ENCODE data around the gene PRIM2.
"Not testable (repeated sequence)": the region's sequence is repeated elsewhere in the genome, so short reads cannot be mapped to it uniquely, and the experiment has no call there.

Gene PRIM2

DNA sequence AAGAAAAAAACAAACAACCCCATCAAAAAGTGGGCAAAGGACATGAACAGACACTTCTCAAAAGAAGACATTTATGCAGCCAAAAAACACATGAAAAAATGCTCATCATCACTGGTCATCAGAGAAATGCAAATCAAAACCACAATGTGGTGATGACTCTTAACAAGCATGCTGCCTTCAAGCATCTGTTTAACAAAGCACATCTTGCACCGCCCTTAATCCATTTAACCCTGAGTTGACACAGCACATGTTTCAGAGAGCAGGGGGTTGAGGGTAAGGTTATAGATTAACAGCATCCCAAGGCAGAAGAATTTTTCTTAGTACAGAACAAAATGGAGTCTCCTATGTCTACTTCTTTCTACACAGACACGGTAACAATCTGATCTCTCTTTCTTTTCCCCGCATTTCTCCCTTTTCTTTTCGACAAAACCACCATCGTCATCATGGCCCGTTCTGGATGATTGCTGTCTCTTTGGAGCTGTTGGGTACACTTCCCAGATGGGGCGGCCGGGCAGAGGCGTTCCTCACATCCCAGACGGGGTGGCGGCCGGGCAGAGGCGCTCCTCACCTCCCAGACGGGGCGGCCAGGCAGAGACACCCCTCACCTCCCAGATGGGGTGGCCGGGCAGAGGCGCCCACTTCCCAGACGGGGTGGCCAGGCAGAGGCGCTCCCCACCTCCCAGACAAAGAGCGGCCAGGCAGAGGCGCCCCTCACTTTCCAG, 7.2 kb upstream of the PRIM2 start:
- not testable (repeated sequence) for DNase-seq

DNA sequence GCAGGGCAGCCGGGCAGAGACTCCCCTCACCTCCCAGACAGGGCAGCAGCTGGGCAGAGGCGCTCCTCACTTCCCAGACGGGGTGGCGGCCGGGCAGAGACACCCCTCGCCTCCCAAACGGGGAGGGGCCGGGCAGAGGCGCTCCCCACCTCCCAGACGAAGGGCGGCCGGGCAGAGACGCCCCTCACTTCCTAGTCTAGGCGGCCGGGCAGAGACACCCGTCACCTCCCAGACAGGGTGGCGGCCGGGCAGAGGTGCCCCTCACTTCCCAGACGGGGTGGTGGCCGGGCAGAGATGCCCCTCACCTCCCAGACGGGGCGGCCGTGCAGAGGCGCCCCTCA, 6.6 kb upstream of the PRIM2 start:
- no peak for DNase-seq

DNA sequence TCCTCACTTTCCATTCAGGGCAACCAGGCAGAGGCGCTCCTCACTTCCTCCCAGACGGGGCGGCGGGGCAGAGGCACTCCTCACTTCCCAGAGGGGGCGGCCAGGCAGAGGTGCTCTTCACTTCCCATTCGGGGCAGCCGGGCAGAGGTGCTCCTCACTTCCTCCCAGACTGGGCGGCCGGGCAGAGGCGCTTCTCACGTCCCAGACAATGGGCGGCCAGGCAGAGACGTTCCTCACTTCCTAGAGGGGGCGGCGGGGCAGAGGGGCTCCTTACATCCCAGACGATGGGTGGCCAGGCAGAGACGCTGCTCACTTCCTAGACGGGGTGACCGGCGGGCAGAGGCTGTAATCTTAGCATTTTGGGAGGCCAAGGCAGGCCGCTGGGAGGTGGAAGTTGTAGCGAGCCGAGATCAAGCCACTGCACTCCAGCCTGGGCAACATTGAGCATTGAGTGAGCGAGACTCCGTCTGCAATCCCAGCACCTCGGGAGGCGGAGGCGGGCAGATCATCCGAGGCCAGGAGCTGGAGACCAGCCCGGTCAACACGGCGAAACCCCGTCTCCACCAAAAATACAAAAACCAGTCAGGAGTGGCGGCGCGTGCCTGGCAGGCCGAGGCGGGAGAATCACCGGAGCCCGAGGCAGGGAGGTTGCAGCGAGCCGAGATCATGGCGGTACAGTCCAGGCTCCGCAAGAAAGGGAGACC, 6.0 kb upstream of the PRIM2 start:
- not testable (repeated sequence) for DNase-seq

DNA sequence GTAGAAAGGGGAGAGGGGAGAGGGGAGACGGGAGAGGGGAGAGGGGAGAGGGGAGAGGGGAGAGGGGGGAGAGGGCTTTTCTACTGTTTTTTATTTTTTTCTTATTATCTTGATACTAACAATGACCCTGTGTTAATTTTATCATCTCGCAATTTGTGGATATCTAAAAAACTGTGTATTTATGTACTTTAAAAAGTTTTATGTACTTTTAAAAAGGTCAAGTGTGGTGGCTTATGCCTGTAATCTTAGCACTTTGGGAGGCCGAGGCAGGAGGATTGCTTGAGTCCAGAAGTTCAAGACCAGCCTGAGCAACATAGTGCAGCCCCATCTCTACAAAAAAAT, 5.5 kb upstream of the PRIM2 start:
- DNase-seq: no peak

DNA sequence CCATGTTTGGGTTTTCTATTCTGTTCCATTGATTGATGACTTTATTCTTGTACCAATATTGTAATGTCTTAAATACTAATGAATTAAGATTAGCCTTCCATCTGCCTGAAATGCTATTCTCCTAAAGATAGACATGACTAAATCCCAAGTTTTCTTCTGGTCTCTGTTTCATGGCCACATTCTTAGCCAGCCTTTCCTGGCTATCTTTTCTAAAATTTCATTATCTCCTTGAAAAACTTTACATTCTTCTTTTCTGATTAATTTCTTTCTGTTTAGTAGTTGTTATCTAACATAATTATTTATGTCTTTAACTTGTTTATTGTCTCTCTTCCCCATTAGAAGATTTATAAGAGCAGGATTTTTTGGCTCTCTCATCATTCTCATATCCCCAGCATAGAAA, 4.4 kb upstream of the PRIM2 start:
- DNase-seq: no peak

DNA sequence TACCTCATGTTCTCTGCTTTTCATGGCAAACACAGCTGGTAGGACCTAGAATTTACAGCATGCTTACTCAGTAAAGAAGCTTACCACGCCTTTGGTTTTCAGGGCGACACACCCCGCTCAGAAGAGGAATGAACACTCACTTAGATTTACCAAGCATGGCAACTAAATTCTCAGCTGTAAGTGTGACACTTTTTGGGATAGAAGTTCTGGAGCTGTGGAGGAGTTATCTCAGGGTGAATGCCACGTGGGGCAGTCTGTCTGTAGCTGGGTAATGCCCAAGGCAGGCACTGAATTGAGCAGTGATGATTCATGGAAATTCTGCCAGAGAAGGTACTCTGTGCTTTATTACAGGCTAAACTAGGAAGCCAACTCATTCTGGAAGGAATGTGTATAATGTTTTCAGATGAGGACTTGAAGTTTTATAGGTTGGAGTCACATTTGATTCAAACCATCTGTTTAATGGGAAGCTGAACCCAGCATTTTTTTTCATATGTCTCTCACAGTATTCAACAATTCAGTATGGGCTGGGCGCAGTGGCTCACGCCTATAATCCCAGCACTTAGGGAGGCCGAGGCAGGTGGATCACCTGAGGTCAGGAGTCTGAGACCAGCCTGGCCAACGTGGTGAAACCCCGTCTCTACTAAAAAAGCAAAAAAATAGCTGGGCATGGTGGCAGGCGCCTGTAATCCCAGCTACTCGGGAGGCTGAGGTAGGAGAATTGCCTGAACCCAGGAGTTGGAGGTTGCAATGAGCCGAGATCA, 3.5 kb upstream of the PRIM2 start:
- DNase-seq: peak; percentile 50

DNA sequence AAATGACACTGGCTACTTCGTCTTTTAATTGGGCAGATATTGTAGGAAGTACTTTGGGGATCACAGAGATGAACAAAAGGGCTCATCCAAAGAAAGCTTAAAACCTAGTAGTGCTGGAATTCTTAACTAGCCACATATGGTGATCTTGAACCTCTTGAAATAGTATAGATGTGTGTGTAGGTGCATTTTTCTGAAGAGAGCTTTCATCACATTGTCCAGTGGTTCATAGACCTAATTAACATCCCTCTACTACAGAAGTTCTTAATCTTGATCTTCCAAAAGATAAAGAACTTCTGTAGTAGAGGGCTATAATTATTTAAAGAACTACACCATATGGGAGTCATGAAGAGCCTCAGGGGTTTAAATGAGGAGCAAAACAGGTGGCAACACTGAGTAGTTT, 2.3 kb upstream of the PRIM2 start:
- DNase-seq: no peak

DNA sequence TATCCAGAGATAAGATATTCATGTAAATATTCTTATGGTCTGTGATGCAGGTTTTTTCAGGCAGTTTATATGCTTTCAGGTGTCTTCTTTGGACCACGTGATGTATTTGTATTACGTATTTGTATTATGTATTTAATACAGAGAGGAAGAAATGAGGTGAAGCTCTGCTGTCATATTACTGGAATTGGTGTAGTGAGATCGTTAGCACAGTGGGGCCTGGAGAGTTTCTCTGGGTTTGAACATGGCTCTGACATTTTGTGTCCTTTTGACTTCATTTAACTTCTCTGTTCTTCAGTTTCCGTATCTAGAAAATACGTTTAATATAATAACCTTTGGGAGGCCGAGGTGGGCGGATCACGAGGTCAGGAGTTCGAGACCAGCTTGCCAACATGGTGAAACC, 1.6 kb upstream of the PRIM2 start:
- no peak for DNase-seq

DNA sequence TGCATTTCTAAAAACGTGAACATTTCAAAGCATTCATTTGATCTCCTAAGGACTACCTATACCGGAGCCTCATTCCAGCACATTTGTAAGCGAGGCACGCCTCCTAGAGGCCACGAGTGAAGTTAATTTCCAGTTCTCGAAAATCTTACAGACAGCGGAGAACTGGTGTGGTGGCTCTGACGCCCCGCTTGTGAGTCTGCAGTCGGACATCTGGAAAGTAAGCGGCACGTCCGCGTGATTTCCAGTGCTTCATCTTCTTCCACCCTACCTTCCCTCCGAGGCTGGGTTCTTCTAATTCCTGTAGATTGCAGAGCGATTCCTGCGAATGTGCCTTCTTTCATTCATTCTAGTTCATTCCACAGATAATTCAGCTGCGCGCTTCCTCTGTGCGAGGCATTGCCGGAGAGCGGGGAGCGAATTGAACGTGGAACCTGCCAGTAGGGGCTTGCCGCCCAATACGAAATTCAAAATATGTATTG, 810 bp upstream of the PRIM2 start:
- DNase-seq: peak; percentile 95

DNA sequence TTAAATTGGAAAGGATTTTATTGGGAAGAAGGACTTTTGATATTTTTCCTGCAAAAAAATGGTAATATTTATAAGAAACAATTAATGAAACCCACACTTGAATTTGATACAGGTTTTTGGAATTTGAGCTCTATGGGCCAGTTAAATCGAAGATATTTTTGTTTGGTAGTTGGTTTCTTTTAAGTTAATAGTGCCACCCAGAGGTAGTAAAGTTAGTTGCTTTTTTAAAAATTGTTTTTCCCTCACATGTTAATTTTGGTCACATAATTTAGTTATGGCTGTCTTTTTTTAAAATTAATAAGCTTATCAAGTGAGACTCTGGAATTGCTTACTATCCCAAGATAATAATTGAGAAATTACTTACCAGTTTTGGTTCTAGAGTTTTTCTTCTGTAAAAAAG, 7.1 kb downstream of the PRIM2 start:
- DNase-seq: no peak

DNA sequence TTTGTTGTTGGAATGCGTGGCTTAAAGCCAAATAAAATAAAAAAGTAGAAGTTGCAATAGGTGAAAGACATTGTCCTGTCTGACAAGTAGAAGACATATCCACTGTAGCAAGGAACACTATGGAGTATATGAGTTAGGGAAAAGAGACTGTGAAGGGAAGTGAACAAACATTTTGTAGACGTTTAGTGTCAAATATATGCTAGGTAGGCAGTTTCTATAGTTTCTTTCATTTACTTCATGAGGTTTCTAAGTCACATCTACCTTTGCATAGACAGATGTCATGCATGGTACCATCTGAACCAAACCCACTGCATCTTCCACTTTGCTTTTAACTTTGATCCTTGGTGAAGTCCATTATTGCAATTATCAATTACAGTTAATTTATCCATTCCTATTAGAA, 9.9 kb downstream of the PRIM2 start:
- no peak for DNase-seq

DNA sequence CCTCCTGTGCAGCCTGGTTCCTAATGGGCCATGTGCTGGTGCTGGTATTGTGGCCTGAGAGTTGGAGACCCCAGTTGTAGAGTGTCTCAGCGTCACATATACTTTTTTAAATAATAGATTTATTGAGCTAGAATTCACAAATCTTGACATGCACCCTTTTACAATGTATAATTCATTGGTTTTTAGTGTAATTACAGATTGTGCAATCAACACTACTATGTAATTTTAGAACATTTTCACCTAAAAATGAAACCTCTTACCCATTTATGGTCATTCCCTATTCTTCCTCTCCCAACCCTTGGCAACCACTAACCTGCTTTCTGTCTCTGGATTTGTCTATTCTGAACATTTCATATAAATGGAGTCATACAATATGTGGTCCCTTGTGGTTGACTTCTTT, 10.6 kb downstream of the PRIM2 start:
- DNase-seq: no peak

DNA sequence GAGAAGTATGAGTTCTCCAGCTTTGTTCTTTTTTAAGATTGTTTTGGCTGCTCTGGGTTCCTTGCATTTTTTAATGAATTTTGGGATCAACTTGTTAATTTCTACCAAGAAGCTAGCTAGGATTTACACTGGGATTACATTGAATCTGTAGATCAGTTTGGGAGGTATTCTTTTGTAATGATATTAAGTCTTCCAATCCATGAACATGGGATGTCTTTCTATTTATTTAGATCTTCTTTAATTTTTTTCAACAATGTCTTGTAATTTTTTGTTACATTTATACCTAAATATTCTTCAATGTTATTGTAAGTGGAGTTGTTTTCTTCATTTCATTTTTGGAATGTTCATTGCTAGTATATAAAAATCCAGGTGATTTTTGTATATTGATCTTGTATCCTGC, 12.5 kb downstream of the PRIM2 start:
- DNase-seq: peak; percentile 21

DNA sequence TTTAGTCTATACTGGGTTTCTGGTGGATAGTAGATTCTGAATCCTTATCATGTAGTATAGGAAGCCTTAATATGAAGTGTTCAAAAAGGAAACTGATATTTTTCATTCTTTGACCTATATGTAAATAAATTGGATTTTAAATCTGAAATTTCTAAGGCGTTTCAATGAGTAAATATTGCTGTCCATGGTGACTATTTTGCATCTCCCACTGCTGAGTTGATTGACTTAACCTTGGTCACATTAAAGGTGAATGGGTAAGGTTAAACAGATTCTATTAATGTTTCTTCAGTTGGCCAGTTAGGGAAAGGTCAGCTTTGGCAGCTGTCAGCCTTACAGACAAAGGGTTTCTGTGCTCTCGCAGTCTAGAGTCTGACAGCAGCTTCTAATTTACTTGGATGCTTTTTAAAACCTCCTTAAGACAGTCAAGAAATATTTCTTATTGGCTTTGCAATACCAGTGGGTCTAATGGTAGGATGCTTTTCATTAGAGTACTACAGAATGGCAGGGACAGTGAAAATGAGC, 24.8 kb downstream of the PRIM2 start:
- no peak for DNase-seq

DNA sequence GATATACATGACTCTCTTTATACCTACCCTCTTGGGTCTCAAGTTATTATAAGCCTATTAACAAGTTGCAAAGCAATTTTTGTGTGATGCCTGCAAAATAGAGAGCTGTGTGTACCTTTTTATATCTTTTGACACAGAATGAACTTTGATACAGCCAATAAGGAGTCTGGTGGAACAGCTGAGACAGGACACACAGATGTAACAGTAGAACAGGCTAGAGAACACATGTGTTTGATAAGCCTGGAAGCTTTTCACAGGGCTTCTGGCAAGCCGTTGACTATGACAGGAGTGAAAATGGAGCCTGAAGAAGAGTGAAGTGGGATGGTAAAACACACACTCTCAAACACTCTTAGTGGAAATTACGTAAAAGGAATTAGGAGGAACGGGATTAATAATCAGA, 25.9 kb downstream of the PRIM2 start:
- not testable (repeated sequence) for DNase-seq

DNA sequence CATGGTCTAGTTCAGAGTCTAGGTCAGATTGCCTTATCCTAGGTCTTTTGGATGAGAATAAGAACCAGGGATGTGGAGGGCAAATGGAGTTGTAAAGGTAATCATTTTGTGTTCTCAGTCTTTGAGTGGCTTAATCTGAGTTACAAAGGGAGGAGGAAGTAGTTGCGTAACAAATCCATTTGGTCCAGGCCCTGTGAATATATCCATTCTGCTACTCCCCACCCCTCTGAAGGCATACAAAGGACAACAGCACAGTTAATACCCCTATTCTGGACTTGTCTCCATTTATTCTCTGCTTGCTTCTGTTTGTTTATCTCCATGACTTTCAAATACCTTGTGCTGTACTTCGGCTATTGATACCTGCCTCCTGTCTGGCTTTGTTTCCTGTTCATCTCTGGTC, 29.3 kb downstream of the PRIM2 start:
- DNase-seq: not testable (repeated sequence)

DNA sequence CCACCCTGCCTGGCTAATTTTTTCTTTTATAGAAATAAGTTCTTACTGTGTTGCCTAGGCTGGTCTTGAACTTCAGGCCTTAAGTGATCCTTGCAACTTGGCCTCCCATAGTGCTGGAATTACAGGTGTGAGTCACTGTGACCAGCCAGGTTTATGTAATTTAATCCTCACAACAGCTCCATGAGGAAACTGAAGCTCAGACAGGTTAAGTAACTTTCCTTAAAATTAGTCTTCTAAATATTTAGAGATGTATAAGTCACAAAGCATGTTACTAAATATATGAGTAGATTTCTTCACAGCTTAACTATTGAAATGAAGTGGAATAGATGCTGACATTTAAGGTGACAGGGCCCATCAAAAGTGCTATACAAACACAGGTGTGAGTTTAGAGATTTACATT, 30.2 kb downstream of the PRIM2 start:
- DNase-seq: not testable (repeated sequence)

DNA sequence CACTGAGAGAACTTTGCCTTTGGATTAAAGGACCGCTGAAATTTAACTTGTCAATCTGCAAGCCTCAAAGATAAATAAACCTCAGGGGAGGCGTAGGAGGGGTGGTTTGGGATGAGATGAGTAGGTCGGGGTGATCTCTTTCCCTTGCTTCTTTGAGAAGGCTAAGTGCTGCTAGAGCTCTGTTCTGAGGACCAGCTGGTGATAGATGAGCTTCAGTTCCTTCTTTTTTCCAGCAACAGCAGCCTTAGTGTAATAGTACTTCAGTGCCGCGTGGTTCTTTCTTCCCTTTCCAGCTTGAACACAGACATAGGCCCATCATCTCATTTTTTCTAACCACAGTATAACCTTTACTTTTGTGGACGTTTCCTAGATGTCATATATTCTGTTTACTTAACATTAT, 33.0 kb downstream of the PRIM2 start:
- DNase-seq: not testable (repeated sequence)

DNA sequence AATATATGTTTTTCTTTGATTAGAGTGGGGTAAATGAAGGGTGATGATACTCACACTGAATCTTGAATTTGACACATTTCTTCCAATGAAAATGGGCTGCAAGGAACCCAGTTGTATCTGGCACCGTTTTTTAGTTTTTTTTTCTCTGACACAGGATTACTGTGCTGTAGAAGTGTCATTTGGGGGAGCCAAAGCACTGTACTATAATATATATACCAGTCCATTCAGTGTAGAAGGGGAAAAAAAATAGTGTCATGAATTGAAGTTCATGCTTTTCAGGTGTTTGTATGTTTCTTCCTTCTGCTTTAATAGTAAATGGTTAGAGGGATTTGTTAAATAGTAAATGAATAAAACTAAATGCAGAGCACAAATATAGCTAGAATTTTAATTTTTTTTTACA, 35.2 kb downstream of the PRIM2 start:
- DNase-seq: not testable (repeated sequence)

DNA sequence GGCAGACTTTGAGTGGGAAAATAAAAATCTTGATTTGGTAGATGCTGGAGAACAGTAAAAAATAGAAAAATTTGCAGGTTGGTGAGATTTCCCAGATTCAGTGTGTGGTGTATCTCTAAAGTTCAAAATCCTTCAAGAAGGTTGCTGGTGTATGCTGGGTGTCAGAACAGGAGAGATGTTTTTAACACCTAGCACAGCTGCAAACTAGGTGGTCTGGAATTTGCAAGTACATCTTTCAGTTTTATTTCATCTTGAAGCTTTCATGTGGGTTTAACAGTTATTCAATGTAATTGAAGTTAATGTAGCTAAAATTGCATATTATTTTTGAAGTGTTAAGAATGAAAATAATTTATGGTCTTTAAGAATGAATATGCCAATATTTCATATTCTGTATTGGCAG, 40.9 kb downstream of the PRIM2 start:
- not testable (repeated sequence) for DNase-seq

DNA sequence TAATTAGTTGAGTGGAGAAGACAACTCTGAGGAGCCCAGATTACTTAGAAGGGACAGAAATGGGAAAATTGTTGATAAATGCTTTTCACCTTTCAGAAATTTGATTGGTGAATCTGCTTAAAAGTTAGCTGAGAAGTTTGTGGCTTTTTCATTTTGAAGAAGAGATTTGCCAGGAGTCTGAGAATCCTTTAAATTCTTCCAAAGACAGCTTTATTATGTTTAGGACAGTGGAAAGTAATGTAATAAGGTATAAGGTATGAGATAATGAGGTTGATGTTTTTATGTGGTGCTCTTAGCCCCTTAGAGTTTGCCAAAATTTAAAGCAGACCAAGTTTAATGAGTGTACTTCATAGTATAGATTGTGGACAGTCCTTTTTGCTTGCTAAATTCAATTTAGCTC, 42.3 kb downstream of the PRIM2 start:
- DNase-seq: not testable (repeated sequence)

DNA sequence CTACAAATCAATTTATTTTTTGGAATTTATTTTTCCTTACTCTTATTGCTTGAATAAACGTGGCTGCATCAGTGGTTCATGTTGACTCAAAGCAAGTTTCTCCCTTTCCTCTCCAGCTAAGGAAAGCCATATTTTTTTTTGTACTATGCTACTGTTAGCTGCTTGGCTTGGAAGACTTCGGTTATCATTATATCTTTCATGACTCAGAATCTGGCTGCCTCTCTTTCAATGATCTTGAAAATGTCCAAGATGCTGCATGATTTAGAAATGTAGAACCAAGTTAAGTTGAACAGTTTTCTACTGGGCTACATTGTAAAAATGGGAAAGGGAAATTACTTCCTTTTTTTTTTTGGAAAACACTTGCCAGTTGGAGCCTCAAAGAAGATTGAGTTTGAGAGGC, 44.9 kb downstream of the PRIM2 start:
- DNase-seq: not testable (repeated sequence)

DNA sequence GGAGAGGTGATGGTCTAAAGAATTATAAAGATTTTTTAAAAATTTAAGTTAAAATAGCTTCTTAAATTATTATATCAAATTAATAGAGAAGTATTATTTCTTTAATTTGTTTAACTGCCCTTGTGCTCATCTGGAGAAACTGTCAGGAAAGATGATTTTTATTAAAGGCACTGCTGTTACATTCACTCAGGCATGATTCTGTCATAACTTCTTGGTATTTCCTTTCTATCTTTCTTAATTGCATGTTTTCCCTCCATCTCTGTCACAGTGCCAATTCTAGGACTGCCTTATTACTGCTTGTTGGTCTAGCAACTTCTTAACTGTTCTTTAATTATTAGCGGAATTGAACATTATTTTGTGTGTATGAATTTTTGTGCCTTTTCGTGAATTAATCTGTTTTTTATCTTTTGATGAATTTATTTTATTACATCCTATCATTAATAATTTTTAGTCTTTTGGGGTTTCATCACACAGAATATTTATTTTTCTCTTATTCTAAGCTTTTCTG, 47.7 kb downstream of the PRIM2 start:
- DNase-seq: not testable (repeated sequence)

Data from eye (tissue), 1 donor.